Vagina (tissue), 2 donors: ENCODE results near the gene ABCA8. TPM values are rescaled to one million over a fixed set of nuclear protein-coding genes. Genes with fewer than 3 reads are reported as not detected.

ENCODE experiments used
- DNase-seq, 2 donors: peaks; one replicate each; pipeline ENCODE4 v3.0.0-alpha.2; 2017; ENCODE audit errors: extremely low spot score in 2 of 2
- H3K27ac ChIP-seq: fragments of 200-600 bp; sonication (generic); one replicate; pipeline ENCODE4 v1.5.1; 2019
- H3K27me3 ChIP-seq: fragments of 200-600 bp; sonication (generic); one replicate; pipeline ENCODE4 v1.5.1; 2019
- H3K36me3 ChIP-seq, 2 donors: fragments of 200-600 bp; sonication (generic); one replicate each; pipeline ENCODE4 v1.5.1; 2017 to 2019
- H3K4me1 ChIP-seq: fragments of 200-600 bp; sonication (generic); one replicate; pipeline ENCODE4 v1.5.1; 2019
- H3K4me3 ChIP-seq, 2 donors: fragments of 200-600 bp; sonication (generic); 1 replicate in 1 of 2; 2 replicates in 1 of 2; pipeline ENCODE4 v1.5.1; 2016 to 2019
- H3K9me3 ChIP-seq: fragments of 200-600 bp; sonication (generic); one replicate; pipeline ENCODE4 v1.5.1; 2019
- CTCF ChIP-seq, 3 experiments: fragments of 450-650 bp in 2 of 3; fragments of 200-600 bp in 1 of 3; sonication (generic) in 1 of 3; IDR thresholded peaks; one replicate each; pipeline ENCODE4 v1.5.1; 2017 to 2019; ENCODE audit warnings: antibody characterized with exemption in 3 of 3, mild to moderate bottlenecking in 2 of 3, moderate library complexity in 2 of 3
- POLR2A ChIP-seq, 2 donors: fragments of 450-650 bp; IDR thresholded peaks; one replicate each; pipeline ENCODE4 v1.6.1; 2017; ENCODE audit warnings: antibody characterized with exemption in 2 of 2, mild to moderate bottlenecking in 2 of 2, moderate library complexity in 2 of 2
- POLR2AphosphoS5 ChIP-seq, 2 donors: sonication (generic); formaldehyde crosslinking; IDR thresholded peaks; one replicate each; pipeline ENCODE4 v1.9.0; 2017; ENCODE audit warnings: antibody characterized with exemption in 2 of 2, mild to moderate bottlenecking in 2 of 2, low read depth in 1 of 2; ENCODE audit not compliant: insufficient read depth in 1 of 2
- intact Hi-C: fragments of 100-400 bp; cut with DNase I; formaldehyde crosslinking; loops from one replicate; pipeline ENCODE4 v1.15.1; 2023
- total RNA-seq: library from RNA; depleted of rRNA; stranded (reverse); fragments of >200 nt; gene quantifications from one replicate; pipeline ENCODE4 v1.2.3, GENCODE V29; 2016

Gene ABCA8
- total RNA-seq, 1 donor from 2014 or later = 75.9 TPM

GRCh38 chr17:68903286-68903685 is 51.9 kb downstream of the ABCA8 start:
- Histone ChIP-seq H3K36me3 (peaks cover 0 to 4% of the 10 kb centered on the region in 2 donors), H3K27me3 (no peaks in the 10 kb centered on the region), H3K4me1 (no peaks in the 10 kb centered on the region), H3K27ac (no peak overlapping the region), H3K9me3 (no peaks in the 10 kb centered on the region), H3K4me3 (no peak overlapping the region)
- intact Hi-C loops = no loop called here
- DNase-seq = no peak
- no peak for TF ChIP-seq CTCF (IDR thresholded peaks at IDR 0.05)
- no peak for TF ChIP-seq POLR2A (IDR thresholded peaks at IDR 0.05)
- TF ChIP-seq POLR2AphosphoS5 (IDR thresholded peaks at IDR 0.05; ENCODE audit: insufficient read depth in 1 of 2, low read depth in 1 of 2) = no peak

- peaks cover 0 to 8% of the 10 kb centered on the region in 2 donors for H3K36me3 ChIP-seq
- TF ChIP-seq POLR2AphosphoS5 (IDR thresholded peaks at IDR 0.05; ENCODE audit: insufficient read depth in 1 of 2, low read depth in 1 of 2) (no peak), CTCF (IDR thresholded peaks at IDR 0.05) (no peak), POLR2A (IDR thresholded peaks at IDR 0.05) (no peak)
- no peak overlapping the region for H3K4me3 ChIP-seq
- no peak for DNase-seq
- H3K9me3 ChIP-seq = no peaks in the 10 kb centered on the region
- no peaks in the 10 kb centered on the region for H3K27me3 ChIP-seq
- no peaks in the 10 kb centered on the region for H3K4me1 ChIP-seq
- intact Hi-C loops = no loop called here
- no peak overlapping the region for H3K27ac ChIP-seq
Observed at GRCh38 chr17:68897557-68897956, 57.6 kb downstream of the ABCA8 start.

- H3K27me3 ChIP-seq = no peaks in the 10 kb centered on the region
- H3K4me3 ChIP-seq = no peak overlapping the region
- DNase-seq = no peak
- peaks cover 0 to 5% of the 10 kb centered on the region in 2 donors for H3K36me3 ChIP-seq
- no peak overlapping the region for H3K27ac ChIP-seq
- intact Hi-C loops = no loop called here
- H3K9me3 ChIP-seq = no peaks in the 10 kb centered on the region
- H3K4me1 ChIP-seq = no peaks in the 10 kb centered on the region
- no peak for TF ChIP-seq CTCF (IDR thresholded peaks at IDR 0.05)
- no peak for TF ChIP-seq POLR2AphosphoS5 (IDR thresholded peaks at IDR 0.05; ENCODE audit: insufficient read depth in 1 of 2, low read depth in 1 of 2)
- no peak for TF ChIP-seq POLR2A (IDR thresholded peaks at IDR 0.05)
Observed at GRCh38 chr17:68892658-68893057, 62.5 kb downstream of the ABCA8 start.

- Histone ChIP-seq H3K27me3 (no peaks in the 10 kb centered on the region), H3K4me3 (no peak overlapping the region), H3K4me1 (no peaks in the 10 kb centered on the region), H3K36me3 (peaks cover 0 to 6% of the 10 kb centered on the region in 2 donors), H3K27ac (no peak overlapping the region), H3K9me3 (no peaks in the 10 kb centered on the region)
- TF ChIP-seq CTCF (IDR thresholded peaks at IDR 0.05) = no peak
- no peak for DNase-seq
- intact Hi-C loops = no loop called here
Observed at GRCh38 chr17:68892193-68892592, 63.0 kb downstream of the ABCA8 start.

GRCh38 chr17:68886401-68886800 is 68.8 kb downstream of the ABCA8 start:
- H3K27ac ChIP-seq = peak overlapping the region; percentile 61
- no peak for DNase-seq
- TF ChIP-seq POLR2AphosphoS5 (IDR thresholded peaks at IDR 0.05; ENCODE audit: insufficient read depth in 1 of 2, low read depth in 1 of 2) (no peak), CTCF (IDR thresholded peaks at IDR 0.05) (no peak), POLR2A (IDR thresholded peaks at IDR 0.05) (no peak)
- peaks cover 0 to 21% of the 10 kb centered on the region in 2 donors for H3K36me3 ChIP-seq
- intact Hi-C loops = no loop called here
- no peaks in the 10 kb centered on the region for H3K27me3 ChIP-seq
- peaks cover 8% of the 10 kb centered on the region for H3K4me1 ChIP-seq
- no peaks in the 10 kb centered on the region for H3K9me3 ChIP-seq
- no peak overlapping the region for H3K4me3 ChIP-seq
